ENCODE data around the gene MYO3B.
"Not testable (repeated sequence)": the region's sequence is repeated elsewhere in the genome, so short reads cannot be mapped to it uniquely, and the experiment has no call there.

MYO3B gene

DNA sequence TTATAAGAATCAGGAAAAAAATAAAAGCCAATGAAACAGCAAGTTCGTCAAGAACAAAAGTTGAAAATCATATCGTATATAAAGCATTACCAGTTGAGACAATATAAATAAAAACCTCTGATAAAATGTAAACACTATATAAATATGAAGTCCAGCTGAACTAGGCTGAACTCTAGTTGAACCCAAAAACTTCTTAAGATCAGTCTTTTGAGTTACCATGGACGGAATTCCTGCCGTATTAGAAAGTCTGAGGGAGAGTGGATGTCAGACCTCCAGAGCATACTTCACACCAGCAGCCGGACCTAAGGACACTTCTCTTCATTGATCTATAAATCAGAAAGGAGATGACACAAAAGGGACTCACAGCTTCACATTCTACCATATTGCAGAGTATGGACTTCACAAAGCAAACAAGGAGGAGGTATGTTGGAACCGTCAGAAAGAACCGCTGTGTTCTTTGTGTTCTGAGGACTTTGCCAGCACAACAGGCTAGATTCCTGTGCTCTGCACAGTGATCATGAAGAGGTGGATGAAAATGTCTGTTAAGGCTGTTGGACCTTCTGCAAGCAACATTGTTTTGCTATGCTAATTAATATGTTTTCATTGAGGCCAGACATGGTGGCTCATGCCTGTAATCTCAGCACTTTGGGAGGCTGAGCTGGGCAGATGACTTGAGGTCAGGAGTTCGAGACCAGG is 469.9 kb downstream of the MYO3B start:
- no peak for DNase-seq (ENCODE audit: low spot score)

- no peak for DNase-seq (ENCODE audit: low spot score)
Observed at GRCh38 chr2:170651624-170652325, 473.8 kb downstream of the MYO3B start.

- DNase-seq (ENCODE audit: low spot score), result no peak
Observed at GRCh38 chr2:170652637-170653417, 474.9 kb downstream of the MYO3B start.

- DNase-seq (ENCODE audit: low spot score), result no peak
Observed at GRCh38 chr2:170656669-170657068, 478.7 kb downstream of the MYO3B start.

- DNase-seq (ENCODE audit: low spot score), result no peak
Observed at GRCh38 chr2:170660409-170660808, 482.5 kb downstream of the MYO3B start.

DNA sequence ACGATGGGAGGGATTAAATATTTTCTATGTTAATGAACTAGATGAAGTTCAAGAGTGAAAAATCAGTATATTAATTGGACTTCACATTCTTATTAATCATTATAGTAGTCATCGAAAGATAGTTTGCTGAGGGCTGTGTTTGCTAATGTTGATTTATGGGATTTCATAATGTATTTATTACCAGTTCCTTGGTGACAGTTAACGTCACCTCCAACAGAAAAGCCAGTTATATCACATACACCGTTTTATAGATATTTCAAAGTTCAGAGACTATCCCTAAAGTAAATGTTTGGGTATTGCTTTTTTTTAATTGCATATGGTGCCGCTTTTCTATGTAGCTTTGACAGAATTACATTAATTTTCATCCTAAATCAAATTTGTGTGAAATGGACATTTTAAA is 487.8 kb downstream of the MYO3B start:
- no peak for DNase-seq (ENCODE audit: low spot score)

GRCh38 chr2:170669909-170670308 is 492.0 kb downstream of the MYO3B start:
- no peak for DNase-seq (ENCODE audit: low spot score)

- DNase-seq (ENCODE audit: low spot score), result no peak
Observed at GRCh38 chr2:170670651-170671050, 492.7 kb downstream of the MYO3B start.

- DNase-seq (ENCODE audit: low spot score), result no peak
Observed at GRCh38 chr2:170671079-170671478, 493.1 kb downstream of the MYO3B start.

GRCh38 chr2:170674282-170674681 is 496.3 kb downstream of the MYO3B start:
- DNase-seq (ENCODE audit: low spot score), result not testable (repeated sequence)

GRCh38 chr2:170675701-170676100 is 497.8 kb downstream of the MYO3B start:
- no peak for DNase-seq (ENCODE audit: low spot score)

- DNase-seq (ENCODE audit: low spot score), result no peak
Observed at GRCh38 chr2:170679607-170680079, 501.7 kb downstream of the MYO3B start.

- DNase-seq (ENCODE audit: low spot score), result no peak
Observed at GRCh38 chr2:170680172-170680941, 502.4 kb downstream of the MYO3B start.

DNA sequence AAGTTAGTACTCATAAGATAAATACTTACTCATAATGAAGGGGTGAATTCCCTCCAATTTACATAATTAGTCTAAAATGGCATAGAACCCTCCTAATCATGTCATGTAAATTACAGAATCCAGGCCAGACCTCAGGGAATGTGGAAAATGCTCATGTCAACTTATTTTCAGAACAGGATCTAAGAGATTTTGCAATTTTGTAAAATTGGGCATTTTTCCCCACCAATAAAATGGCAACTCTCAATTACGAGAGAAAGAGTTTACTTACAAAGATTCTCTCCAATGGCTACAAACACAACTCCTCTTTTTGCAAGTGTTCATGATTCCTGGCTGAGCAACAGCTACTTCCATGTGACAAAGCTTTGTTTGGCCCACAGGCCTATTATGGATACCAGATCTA is 503.4 kb downstream of the MYO3B start:
- DNase-seq (ENCODE audit: low spot score), result no peak

DNA sequence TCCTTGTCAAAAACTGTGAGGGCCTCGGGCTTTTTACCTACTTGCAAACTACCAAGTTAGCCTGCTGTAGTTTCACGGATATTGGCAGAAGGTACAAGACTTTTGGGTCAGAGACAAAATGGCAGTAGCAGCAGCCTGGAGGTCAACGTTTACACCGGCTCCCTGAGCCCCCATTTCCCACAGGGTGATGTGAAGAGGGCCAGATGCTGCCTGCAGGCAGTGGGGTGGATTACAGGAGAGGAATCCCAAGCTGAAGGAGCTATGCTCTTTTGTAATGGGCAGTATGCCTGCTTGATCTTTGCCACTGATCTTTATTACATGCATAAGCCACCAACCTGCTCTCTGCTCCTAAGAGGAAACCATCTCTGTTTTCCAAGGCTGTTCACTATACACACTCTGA is 507.6 kb downstream of the MYO3B start:
- DNase-seq (ENCODE audit: low spot score), result no peak

GRCh38 chr2:170689481-170689880 is 511.5 kb downstream of the MYO3B start:
- no peak for DNase-seq (ENCODE audit: low spot score)

DNA sequence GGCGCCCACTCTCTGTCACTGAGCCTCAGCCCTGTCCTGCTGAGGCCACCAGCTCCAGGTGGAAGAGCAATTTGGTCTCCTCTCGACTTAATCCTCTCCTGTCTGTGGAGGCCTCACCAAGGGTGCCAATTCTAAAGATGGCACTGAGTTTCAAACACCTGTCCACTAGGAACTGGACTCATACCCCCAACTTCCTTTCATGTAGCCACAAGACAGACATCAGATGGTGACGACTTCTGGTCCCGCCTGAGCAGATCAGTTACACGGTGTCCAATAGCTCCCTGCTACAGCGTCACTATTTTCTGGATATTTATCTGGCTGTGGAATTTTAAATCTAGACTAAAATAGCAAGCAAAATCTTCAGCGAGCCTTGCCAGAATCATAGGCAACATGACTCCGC is 512.7 kb downstream of the MYO3B start:
- no peak for DNase-seq (ENCODE audit: low spot score)

DNA sequence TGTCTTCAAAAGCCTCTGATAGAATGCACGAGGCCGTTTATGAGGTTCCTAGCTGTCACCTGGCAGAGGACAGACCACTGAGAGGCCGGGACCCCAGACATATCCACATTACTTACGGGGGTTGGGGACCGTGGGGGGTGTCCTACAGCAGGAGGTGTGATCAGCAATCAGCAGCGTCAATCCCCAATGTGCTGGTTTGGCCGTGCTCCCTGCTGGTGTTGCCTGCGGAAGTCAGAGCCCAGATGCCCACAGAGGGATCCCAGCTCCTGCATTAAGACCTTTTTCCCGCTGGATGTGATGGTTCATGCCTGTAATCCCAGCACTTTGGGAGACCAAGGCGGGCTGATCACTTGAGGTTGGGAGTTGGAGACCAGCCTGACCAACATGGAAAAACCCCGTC is 516.4 kb downstream of the MYO3B start:
- no peak for DNase-seq (ENCODE audit: low spot score)

DNA sequence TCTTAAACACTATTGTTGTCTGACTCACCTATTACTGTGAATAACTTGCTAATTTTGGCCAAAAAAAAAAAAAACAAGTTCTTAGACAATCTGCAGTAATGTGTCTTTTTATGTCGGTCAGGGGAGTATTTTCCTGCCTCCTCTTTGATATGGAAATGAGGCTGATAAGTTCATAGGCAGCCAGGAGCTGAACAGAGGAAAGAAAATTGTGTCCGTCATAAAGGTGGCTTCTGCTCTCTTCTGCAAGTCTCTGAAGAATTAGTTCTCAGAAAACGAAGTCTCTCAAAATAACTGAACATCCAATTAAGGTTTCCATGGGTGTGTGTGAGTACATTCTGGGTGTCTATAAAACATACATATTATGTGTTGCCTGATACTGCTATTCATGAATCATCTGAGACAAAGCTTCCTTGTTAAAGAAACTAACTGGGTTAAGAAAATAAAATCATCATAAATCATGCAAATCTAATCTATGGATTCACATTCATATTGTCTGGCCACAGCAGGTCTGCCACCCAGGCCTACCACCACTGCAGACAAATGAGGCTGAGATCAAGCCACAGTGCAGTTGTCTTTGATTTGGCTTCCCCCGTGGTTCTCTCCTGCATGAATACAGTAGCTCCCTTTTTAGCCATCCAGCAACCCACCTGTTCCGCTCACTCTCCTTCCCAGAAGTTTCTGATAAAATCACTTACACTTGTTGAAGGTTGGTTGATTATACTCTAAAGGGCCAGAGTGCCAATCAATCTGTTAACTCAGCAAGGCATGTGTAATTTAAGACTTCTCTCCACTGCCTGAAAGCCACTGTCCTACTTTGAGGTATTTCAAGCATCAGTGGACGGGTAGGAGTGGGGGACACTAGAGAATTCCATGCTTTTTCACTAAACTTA is 517.8 kb downstream of the MYO3B start:
- DNase-seq (ENCODE audit: low spot score), result no peak

- DNase-seq (ENCODE audit: low spot score), result no peak
Observed at GRCh38 chr2:170696948-170697347, 519.0 kb downstream of the MYO3B start.

DNA sequence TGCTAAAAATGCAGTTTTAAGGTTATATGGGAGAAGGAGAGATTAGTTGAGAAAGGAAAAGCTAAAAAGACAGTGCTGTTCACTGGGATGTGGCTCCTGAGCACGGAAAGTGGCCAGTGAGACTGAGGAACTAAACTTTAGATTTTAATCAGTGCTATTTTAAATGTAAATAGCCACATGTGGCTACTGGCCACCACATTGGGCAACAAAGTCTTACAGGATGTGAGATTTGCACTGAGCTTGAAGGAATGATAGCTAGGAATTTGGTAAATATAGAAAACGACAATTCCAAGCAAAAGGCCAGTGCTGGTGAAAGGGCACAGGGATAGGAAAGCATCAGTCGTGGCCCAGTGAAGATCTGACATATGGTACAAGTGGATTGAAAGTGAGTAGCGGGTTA is 523.1 kb downstream of the MYO3B start:
- DNase-seq (ENCODE audit: low spot score), result no peak
